ENCODE results near the gene TMEM256. TPM values are rescaled to one million over a fixed set of nuclear protein-coding genes. Genes with fewer than 3 reads are reported as not detected.

Gene TMEM256
- total and polyA plus RNA-seq, 9 of the 15 experiments (the other 6 are each of a cell fraction or from before 2014, with no cell fraction given): 43.4 to 177 (median 68.5) TPM

- TF ChIP-seq BRF1 (IDR thresholded peaks at IDR 0.05; ENCODE audit: borderline replicate concordance, extremely low read depth, insufficient read length) (no peak), GABPB1 (CRISPR knock-in tag; IDR thresholded peaks at IDR 0.05) (no peak), TBP (optimal IDR thresholded peaks at IDR 0.05; ENCODE audit: low read depth, low read length) (peak; percentile 31), GATA2 (CRISPR knock-in tag; IDR thresholded peaks at IDR 0.05) (no peak), THRA (IDR thresholded peaks at IDR 0.05) (no peak), VEZF1 (CRISPR knock-in tag; IDR thresholded peaks at IDR 0.05) (peak; percentile 85), CREB1 (IDR thresholded peaks at IDR 0.05) (no peak), CREB1 (CRISPR knock-in tag; IDR thresholded peaks at IDR 0.05) (0 out of 2 replicates have a peak, but pooled peaks have one; percentile 33), ZNF639 (CRISPR knock-in tag; conservative IDR thresholded peaks at IDR 0.05 in 1 of 2, IDR thresholded peaks at IDR 0.05 in 1 of 2) (no peak), RAD21 (CRISPR knock-in tag; conservative IDR thresholded peaks at IDR 0.05 in 1 of 2, IDR thresholded peaks at IDR 0.05 in 1 of 2) (peak in 1 of 2 experiments; percentile 15; a peak in 1 of 4 replicates), SREBF2 (CRISPR knock-in tag; IDR thresholded peaks at IDR 0.05) (no peak), RBM17 (IDR thresholded peaks at IDR 0.05; ENCODE audit: borderline replicate concordance, low read depth, low read length) (no peak), RBM22 (IDR thresholded peaks at IDR 0.05; ENCODE audit: low read depth, low read length, poor library complexity, severe bottlenecking) (no peak), EGR1 (conservative IDR thresholded peaks at IDR 0.05) (0 out of 2 replicates have a peak, but pooled peaks have one; percentile 27), ATF4 (CRISPR knock-in tag; IDR thresholded peaks at IDR 0.05) (no peak), SETDB1 (IDR thresholded peaks at IDR 0.05; ENCODE audit: low read length) (no peak), PHF8 (IDR thresholded peaks at IDR 0.05; ENCODE audit: borderline replicate concordance, low read length) (no peak), SNRNP70 (optimal IDR thresholded peaks at IDR 0.05; ENCODE audit: low read depth, low read length) (no peak)
Measured at GRCh38 chr17:7444682-7445618, 41.1 kb upstream of the TMEM256 start, which contains the start of gene CHRNB1 (continued).
